HG03066 (cell line): ENCODE results near the gene IQCB1.
"Not testable (repeated sequence)": the region's sequence is repeated elsewhere in the genome, so short reads cannot be mapped to it uniquely, and the experiment has no call there.

Experiments used
- ATAC-seq: cut with Tn5 transposase; IDR thresholded peaks from one replicate; pipeline ENCODE4 v1.9.1; 2021; ENCODE audit warnings: low read depth; ENCODE audit not compliant: unreplicated experiment

Gene IQCB1, protein sequence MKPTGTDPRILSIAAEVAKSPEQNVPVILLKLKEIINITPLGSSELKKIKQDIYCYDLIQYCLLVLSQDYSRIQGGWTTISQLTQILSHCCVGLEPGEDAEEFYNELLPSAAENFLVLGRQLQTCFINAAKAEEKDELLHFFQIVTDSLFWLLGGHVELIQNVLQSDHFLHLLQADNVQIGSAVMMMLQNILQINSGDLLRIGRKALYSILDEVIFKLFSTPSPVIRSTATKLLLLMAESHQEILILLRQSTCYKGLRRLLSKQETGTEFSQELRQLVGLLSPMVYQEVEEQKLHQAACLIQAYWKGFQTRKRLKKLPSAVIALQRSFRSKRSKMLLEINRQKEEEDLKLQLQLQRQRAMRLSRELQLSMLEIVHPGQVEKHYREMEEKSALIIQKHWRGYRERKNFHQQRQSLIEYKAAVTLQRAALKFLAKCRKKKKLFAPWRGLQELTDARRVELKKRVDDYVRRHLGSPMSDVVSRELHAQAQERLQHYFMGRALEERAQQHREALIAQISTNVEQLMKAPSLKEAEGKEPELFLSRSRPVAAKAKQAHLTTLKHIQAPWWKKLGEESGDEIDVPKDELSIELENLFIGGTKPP

GRCh38 chr3:121834671-121835464 lies at the start of gene IQCB1, which contains the start of gene EAF2:
IQCB1 (minus strand) TSS chr3:121835060; CDS start chr3:121828960, 6,100 bp downstream.
EAF2 (plus strand) TSS chr3:121835209; CDS start chr3:121835286, 77 bp downstream.
- peak; percentile 98 for ATAC-seq

DNA sequence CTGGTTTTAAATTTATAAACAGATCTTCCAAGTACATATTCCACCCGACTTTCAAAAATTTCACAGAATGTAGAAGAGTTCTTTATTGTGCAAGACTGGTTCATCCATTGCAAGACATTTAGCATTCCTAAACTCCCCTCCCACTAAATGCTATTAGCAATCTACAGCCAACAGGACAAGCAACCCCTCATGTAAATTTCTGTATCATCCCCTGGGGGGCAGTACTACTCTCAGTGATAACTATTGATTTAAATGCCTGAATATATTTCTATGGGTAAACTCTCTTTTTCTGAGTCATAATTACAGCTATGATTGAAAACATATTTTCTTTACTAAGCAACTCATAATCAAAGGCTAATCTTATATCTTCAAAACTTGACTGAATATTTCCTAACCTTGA lies 48.6 kb upstream of the IQCB1 start:
- ATAC-seq, result no peak

GRCh38 chr3:121878411-121878810 lies 43.6 kb upstream of the IQCB1 start:
- no peak for ATAC-seq

GRCh38 chr3:121871430-121871829 lies 36.6 kb upstream of the IQCB1 start:
- ATAC-seq, result no peak

GRCh38 chr3:121870717-121871116 lies 35.9 kb upstream of the IQCB1 start:
- no peak for ATAC-seq

DNA sequence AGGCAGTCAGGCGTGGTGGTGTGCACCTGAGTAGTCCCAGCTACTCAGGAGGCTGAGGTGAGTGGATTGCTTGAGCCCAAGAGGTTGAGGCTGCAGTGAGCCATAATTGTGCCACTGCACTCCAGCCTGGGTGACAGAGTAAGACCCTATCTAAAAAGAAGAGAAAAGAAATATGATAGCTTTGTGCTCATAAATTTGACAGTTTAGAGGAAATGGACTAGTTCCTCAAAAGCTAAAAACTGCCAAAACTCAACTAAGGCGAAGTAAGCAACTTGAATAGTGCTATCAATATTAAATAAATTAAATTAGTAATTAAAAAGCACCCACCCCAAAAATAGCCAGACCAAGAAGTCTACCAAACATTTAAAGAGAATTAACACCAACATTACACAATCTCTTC lies 34.9 kb upstream of the IQCB1 start:
- no peak for ATAC-seq

GRCh38 chr3:121863801-121864200 lies 28.9 kb upstream of the IQCB1 start:
- ATAC-seq, result no peak

DNA sequence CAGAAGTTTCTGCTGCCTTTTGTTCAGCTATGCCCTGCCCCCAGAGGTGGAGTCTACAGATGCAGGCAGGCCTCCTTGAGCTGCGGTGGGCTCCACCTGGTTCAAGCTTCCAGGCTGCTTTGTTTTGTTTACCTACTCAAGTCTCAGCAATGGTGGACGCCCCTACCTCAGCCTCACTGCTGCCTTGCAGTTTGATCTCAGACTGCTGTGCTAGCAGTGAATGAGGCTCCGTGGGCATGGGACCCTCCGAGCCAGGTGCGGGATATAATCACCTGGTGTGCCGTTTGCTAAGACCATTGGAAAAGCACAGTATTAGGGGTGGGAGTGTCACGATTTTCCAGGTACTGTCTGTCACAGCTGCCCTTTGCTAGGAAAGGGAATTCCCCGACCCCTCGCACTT lies 28.4 kb upstream of the IQCB1 start:
- not testable (repeated sequence) for ATAC-seq

- not testable (repeated sequence) for ATAC-seq
Measured at GRCh38 chr3:121857778-121858177, 22.9 kb upstream of the IQCB1 start.

DNA sequence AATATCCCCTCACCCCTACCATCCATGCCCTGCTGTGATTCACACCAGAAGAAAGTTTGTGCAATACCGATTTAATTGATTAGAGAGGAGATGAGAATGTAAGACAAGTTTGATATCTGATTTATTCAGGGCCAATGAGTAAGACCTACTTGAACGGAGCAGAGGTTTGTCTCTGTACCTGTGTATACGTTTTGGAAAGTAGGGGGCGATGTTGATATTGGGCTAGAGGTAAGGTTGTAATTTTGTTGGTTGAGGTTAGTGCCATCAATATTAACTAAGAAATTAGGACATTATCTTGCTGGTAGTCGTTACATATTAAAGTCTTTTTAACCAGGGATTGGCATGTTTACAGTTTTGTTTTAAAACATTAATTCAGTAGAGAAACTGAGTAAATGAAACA lies 20.7 kb upstream of the IQCB1 start:
- ATAC-seq, result no peak

- ATAC-seq, result no peak
Measured at GRCh38 chr3:121852256-121852655, 17.4 kb upstream of the IQCB1 start.

DNA sequence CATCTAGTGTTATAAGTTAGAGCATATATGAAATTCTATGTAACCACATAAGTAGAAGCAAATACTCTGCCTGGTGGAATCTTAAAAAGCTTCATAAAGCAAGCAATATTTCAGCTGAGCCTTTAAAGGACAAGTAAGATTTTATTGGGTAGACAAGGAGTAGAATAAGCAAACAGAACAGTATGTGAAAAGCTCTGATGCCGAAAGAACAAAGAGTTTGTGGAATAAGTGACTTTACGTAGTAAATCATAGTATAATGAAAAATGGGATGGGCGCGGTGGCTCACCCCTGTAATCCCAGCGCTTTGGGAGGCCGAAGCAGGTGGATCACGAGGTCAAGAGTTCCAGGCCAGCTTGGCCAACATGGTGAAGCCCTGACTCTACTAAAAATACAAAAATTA lies 10.0 kb upstream of the IQCB1 start:
- ATAC-seq, result no peak

GRCh38 chr3:121839962-121840361 lies 5.1 kb upstream of the IQCB1 start:
- ATAC-seq, result no peak

- ATAC-seq, result no peak
Measured at GRCh38 chr3:121836481-121836880, 1.6 kb upstream of the IQCB1 start.

DNA sequence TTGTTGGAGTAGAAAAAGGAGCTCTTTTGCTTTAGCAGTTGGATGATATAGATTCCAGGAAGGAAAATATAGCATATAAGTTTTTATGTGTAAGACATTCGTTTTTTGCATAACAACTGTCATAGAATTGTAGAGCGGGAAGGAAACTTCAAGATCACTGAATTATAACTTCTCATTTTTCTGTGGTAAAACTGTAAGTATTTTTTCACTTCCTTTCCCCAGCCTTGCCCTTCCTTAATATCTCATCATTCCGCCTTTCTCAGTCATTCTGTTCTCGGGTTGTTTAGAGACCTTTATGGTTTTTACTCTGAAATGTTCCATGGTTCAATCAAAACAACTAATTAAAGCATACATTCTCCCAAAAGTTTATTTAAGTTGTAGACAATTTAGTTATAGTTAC lies 1.2 kb upstream of the IQCB1 start:
- no peak for ATAC-seq

DNA sequence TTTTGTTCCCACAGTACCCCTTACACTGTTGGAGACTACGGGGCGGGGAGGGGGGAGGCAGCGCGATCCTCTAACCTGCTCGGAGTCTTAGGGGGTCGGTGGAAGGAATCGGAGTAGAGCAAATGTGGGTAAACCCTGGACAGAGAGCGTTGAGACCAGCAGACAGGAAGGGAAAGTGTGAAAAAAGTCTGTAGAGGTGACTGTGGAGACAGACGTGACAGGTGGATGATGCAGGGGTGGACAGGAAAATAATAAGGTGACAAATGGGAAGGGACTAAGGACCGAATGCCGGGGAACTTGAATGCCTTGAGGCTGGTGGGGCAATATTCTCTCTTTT lies 573 bp upstream of the IQCB1 start:
- ATAC-seq, result peak; percentile 23

- ATAC-seq, result peak; percentile 0
Measured at GRCh38 chr3:121834157-121834670, 646 bp downstream of the IQCB1 start.

GRCh38 chr3:121822973-121823372 lies 11.9 kb downstream of the IQCB1 start:
- ATAC-seq, result no peak

DNA sequence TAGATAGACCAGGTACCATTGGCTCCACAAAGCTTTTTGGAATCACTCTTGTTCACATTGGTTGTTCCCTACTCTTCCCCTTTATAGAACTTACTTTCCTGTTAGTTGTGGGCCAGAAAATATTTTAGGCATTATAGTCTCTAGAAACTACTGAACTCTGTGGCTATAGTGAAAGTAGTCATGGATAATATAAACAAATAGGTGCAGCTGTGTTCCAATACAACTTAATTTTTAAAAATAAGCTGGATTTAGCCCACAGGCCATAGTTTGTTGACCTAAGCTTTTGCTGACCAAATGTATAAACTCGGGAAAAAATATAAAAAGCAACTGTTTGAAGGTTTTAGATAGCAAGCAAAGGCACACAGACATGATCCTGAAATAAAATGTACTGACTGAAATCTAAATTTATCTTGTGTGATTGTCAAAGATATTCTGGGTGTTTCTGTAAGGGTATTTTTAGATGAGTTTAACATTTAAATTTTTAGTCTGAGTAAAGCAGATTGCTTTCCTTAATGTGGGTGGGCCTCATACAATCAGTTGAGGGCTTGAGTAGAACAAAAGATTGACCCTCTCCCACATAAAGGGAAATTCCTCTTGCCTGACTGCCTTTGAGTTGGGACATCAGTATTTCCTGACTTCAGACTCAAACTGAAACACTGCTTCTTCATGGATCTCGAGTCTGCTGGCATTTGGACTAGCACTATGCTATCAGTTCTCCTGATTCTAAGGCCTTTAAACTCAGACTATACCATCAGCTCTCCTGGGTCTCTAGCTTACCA lies 13.2 kb downstream of the IQCB1 start:
- ATAC-seq, result no peak

DNA sequence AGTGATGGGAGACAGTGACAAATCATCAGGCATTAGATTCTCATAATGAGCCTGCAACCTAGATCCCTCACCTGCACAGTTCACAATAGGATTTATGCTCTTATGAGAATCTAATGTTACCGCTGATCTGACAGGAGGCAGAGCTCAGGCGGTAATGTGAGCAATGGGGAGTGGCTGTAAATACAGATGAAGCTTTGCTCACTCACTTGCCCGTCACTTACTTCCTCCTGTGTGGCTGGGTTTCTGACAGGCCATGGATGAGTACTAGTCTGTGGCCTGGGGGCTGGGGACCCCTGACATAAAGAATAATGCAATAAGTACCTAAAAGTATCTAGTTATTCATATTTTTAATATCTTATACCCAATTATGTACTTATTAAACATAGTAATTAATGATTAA lies 15.6 kb downstream of the IQCB1 start:
- ATAC-seq, result no peak
